Testis (tissue), 2 donors: ENCODE results near the gene SLC8B1.

Source experiments
- POLR2A ChIP-seq: fragments of 450-650 bp; IDR thresholded peaks from one replicate; pipeline ENCODE4 v1.6.1; 2017; ENCODE audit warnings: antibody characterized with exemption, mild to moderate bottlenecking, moderate library complexity
- TF ChIP-seq, protein P1 (sequence below), 3 experiments: fragments of 450-650 bp in 2 of 3; fragments of 200-600 bp in 1 of 3; sonication (generic) in 1 of 3; IDR thresholded peaks; one replicate each; pipeline ENCODE4 v1.5.1; 2016 to 2019; ENCODE audit warnings: antibody characterized with exemption in 3 of 3, mild to moderate bottlenecking in 2 of 3, moderate library complexity in 1 of 3

DNA sequence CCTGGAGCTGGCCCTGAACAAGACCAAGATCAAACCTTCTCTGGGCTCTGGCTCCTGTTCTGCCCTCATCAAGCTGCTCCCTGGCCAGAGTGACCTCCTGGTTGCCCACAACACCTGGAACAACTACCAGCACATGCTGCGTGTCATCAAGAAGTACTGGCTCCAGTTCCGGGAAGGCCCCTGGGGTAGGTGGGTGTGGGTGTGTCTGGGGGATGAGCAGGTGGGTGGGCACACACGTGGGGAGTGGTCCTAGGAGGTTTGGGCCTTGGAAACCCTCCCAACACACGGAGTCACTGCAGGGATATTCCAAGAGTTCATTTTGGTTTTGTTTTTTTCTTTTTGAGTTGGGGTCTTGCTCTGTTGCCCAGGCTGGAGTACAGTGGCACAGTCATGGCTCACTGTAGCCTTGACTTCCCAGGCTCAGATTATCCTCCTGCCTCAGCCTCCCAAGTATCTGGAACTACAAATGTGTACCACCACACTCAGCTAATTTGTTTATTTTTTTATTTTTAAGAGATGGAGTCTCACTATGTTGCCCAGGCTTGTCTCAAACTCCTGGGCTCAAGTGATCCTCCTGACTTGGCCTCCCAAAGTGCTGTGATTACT lies 40.0 kb upstream of the SLC8B1 start:
- no peak for TF ChIP-seq POLR2A
- TF ChIP-seq, protein P1, sequence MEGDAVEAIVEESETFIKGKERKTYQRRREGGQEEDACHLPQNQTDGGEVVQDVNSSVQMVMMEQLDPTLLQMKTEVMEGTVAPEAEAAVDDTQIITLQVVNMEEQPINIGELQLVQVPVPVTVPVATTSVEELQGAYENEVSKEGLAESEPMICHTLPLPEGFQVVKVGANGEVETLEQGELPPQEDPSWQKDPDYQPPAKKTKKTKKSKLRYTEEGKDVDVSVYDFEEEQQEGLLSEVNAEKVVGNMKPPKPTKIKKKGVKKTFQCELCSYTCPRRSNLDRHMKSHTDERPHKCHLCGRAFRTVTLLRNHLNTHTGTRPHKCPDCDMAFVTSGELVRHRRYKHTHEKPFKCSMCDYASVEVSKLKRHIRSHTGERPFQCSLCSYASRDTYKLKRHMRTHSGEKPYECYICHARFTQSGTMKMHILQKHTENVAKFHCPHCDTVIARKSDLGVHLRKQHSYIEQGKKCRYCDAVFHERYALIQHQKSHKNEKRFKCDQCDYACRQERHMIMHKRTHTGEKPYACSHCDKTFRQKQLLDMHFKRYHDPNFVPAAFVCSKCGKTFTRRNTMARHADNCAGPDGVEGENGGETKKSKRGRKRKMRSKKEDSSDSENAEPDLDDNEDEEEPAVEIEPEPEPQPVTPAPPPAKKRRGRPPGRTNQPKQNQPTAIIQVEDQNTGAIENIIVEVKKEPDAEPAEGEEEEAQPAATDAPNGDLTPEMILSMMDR (IDR thresholded peaks at IDR 0.05) = no peak
